AG04449 (cell line): ENCODE results near the gene PLCH2.
A peak's percentile ranks its signal among the peaks of the same experiment; 100 is the strongest.

Source experiments
- CTCF ChIA-PET: fragments of 350-600 bp; formaldehyde crosslinking; extraction: SDS; loops from one replicate; lab custom pipeline; 2021; ENCODE audit warnings: antibody characterized with exemption; lab: Yijun Ruan, JAX
- POLR2A ChIA-PET: fragments of 400-600, 350-600 bp; formaldehyde crosslinking; extraction: SDS; loops from one replicate; lab custom pipeline; 2020; ENCODE audit warnings: antibody characterized with exemption, inconsistent platforms; lab: Yijun Ruan, JAX
- DNase-seq: peaks from one replicate; pipeline ENCODE4 v3.0.0-alpha.2; 2010; ENCODE audit warnings: low read depth, low spot score
- H3K4me3 ChIP-seq: 2 replicates; pipeline ENCODE4 v1.5.1; 2011; ENCODE audit warnings: low read depth, mild to moderate bottlenecking, control low read depth, low read length
- CTCF ChIP-seq: IDR thresholded peaks from one replicate; pipeline ENCODE4 v1.5.1; 2011; ENCODE audit warnings: mild to moderate bottlenecking, moderate library complexity, low read length, control low read depth, inconsistent platforms; ENCODE audit not compliant: insufficient read depth; ENCODE audit errors: missing control alignments

PLCH2 gene

GRCh38 chr1:2429780-2430591 is 46.1 kb upstream of the PLCH2 start:
- H3K4me3 ChIP-seq, result no peak overlapping the region
- no peak for DNase-seq
- ChIA-PET POLR2A (no interaction called here), CTCF (interaction anchor here (0.8 to 2.0 kb wide), 3 partner anchors 11 to 119 kb away, joined by 3 to 7 read pairs (median 5); no protein-coding TSS in a partner anchor)
- TF ChIP-seq CTCF, result peak; percentile 36

- DNase-seq, result no peak
- no peak for TF ChIP-seq CTCF
- POLR2A ChIA-PET, result no interaction called here
- H3K4me3 ChIP-seq, result no peak overlapping the region
- CTCF ChIA-PET, result interaction anchor here (0.8 to 2.0 kb wide), 3 partner anchors 12 to 118 kb away, joined by 3 to 7 read pairs (median 5); no protein-coding TSS in a partner anchor
These were observed 45.5 kb upstream of the PLCH2 start for GRCh38 chr1:2430592-2430973.

- no peak for DNase-seq
- POLR2A ChIA-PET, result no interaction called here
- no peak overlapping the region for H3K4me3 ChIP-seq
- no peak for TF ChIP-seq CTCF
- CTCF ChIA-PET, result interaction anchor here (0.8 to 2.0 kb wide), 3 partner anchors 13 to 117 kb away, joined by 3 to 5 read pairs (median 5); no protein-coding TSS in a partner anchor
These were observed 45.0 kb upstream of the PLCH2 start for GRCh38 chr1:2431103-2431502.

GRCh38 chr1:2431518-2431917 is 44.6 kb upstream of the PLCH2 start:
- no peak for DNase-seq
- ChIA-PET POLR2A (no interaction called here), CTCF (interaction anchor here (1.4 kb wide), 1 partner anchor 116 kb away, joined by 5 read pairs; no protein-coding TSS in a partner anchor)
- no peak overlapping the region for H3K4me3 ChIP-seq
- no peak for TF ChIP-seq CTCF

- TF ChIP-seq CTCF, result no peak
- DNase-seq, result no peak
- H3K4me3 ChIP-seq, result no peak overlapping the region
- ChIA-PET CTCF (interaction anchor here (1.4 kb wide), 1 partner anchor 115 kb away, joined by 5 read pairs; no protein-coding TSS in a partner anchor), POLR2A (no interaction called here)
These were observed 43.6 kb upstream of the PLCH2 start for GRCh38 chr1:2432441-2432844.

- no peak for TF ChIP-seq CTCF
- no peak for DNase-seq
- H3K4me3 ChIP-seq, result no peak overlapping the region
- CTCF ChIA-PET, result no interaction called here
- POLR2A ChIA-PET, result no interaction called here
These were observed 42.9 kb upstream of the PLCH2 start for GRCh38 chr1:2433196-2433595.
